LoVo (cell line): ENCODE measurements around the gene SYNGAP1.
A peak's percentile ranks its signal among the peaks of the same experiment; 100 is the strongest.

Source experiments
- DNase-seq: peaks from one replicate; pipeline ENCODE4 v3.0.0-alpha.2; 2016; ENCODE audit warnings: low spot score

Gene SYNGAP1

GRCh38 chr6:33404884-33405283 lies 15.0 kb upstream of the SYNGAP1 start:
- no peak for DNase-seq

GRCh38 chr6:33405386-33405940 lies 14.4 kb upstream of the SYNGAP1 start:
- no peak for DNase-seq

GRCh38 chr6:33406126-33406525 lies 13.7 kb upstream of the SYNGAP1 start:
- no peak for DNase-seq

- DNase-seq: no peak
Observed at GRCh38 chr6:33407132-33407718, 12.6 kb upstream of the SYNGAP1 start.

- peak; percentile 97 for DNase-seq
Observed at GRCh38 chr6:33410050-33410710, 9.7 kb upstream of the SYNGAP1 start.

GRCh38 chr6:33410711-33411631 lies 8.9 kb upstream of the SYNGAP1 start, which contains the start of gene PHF1:
TSS of gene PHF1 (plus strand) at chr6:33411014. CDS start at chr6:33412264, 1,250 bp downstream.
- DNase-seq: peak; percentile 61

- DNase-seq: no peak
Observed at GRCh38 chr6:33411632-33412005, 8.2 kb upstream of the SYNGAP1 start.

- DNase-seq: no peak
Observed at GRCh38 chr6:33412140-33413009, 7.5 kb upstream of the SYNGAP1 start.

GRCh38 chr6:33413241-33414120 lies 6.4 kb upstream of the SYNGAP1 start:
- no peak for DNase-seq

GRCh38 chr6:33414592-33415271 lies 5.1 kb upstream of the SYNGAP1 start:
- DNase-seq: no peak

GRCh38 chr6:33415831-33416230 lies 4.0 kb upstream of the SYNGAP1 start:
- no peak for DNase-seq

GRCh38 chr6:33416386-33417127 lies 3.3 kb upstream of the SYNGAP1 start:
- no peak for DNase-seq

- peak; percentile 31 for DNase-seq
Observed at GRCh38 chr6:33417128-33417902, 2.5 kb upstream of the SYNGAP1 start.

GRCh38 chr6:33417903-33418689 lies 1.8 kb upstream of the SYNGAP1 start, which contains the start of gene CUTA:
TSS of gene CUTA (minus strand) at chr6:33418107. CDS start at chr6:33418000, 107 bp downstream.
- peak; percentile 98 for DNase-seq

GRCh38 chr6:33418690-33419291 lies 1.1 kb upstream of the SYNGAP1 start:
- DNase-seq: no peak

GRCh38 chr6:33420491-33421343 lies 852 bp downstream of the SYNGAP1 start:
- no peak for DNase-seq
